Measurements from ENCODE around the gene LTBP4.

DNA sequence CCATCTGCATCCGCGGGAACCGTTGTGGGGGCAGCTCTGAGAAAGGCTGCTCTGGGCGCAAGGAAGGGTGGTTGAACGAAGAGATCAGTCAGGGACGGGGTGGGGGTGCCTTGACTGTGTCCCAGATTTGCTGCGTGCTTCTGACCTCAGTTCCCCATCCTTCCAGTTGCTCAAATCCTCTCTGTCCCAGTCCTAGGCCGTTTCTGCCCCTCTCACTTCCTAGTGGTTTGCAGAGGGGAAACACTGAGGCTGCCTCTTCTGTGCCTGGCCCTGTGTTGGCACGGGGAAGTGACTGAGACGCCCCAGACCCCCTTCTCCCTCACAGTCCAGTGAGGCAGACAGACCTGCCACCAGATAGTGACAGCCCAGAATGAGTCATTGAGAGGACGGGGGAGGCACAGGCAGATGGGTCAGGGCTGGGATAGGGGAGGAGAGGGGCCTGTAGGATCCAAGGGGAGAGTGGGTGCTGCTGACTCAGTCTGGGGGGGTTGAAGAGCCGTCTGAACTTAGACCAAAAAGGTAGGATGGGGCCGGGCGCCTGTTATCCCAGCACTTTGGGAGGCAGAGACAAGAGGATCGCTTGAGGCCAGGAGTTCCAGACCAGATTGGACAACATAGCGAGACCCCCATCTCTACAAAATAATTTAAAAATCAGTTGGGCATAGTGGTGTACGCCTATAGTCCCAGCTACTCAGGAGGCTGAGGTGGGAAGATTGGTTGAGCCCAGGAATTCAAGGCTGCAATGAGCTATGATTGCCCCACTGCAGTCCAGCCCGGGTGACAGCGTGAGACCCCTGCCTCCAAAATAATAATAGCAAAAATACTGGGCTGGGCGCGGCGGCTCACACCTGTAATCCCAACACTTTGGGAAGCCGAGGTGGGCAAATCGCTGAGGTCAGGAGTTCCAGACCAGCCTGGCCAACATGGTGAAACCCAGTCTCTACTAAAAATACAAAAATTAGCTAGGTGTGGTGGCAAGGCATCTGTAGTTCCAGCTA, 62.8 kb downstream of the LTBP4 start:
- TF ChIP-seq, protein P1, sequence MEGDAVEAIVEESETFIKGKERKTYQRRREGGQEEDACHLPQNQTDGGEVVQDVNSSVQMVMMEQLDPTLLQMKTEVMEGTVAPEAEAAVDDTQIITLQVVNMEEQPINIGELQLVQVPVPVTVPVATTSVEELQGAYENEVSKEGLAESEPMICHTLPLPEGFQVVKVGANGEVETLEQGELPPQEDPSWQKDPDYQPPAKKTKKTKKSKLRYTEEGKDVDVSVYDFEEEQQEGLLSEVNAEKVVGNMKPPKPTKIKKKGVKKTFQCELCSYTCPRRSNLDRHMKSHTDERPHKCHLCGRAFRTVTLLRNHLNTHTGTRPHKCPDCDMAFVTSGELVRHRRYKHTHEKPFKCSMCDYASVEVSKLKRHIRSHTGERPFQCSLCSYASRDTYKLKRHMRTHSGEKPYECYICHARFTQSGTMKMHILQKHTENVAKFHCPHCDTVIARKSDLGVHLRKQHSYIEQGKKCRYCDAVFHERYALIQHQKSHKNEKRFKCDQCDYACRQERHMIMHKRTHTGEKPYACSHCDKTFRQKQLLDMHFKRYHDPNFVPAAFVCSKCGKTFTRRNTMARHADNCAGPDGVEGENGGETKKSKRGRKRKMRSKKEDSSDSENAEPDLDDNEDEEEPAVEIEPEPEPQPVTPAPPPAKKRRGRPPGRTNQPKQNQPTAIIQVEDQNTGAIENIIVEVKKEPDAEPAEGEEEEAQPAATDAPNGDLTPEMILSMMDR (IDR thresholded peaks at IDR 0.05), result no peak
- TF ChIP-seq EZH2 (IDR thresholded peaks at IDR 0.05; ENCODE audit: borderline replicate concordance, insufficient read depth, low read depth, low read length, poor library complexity, severe bottlenecking), result no peak
